Suprapubic skin (tissue), 4 donors: ENCODE measurements around the gene SLC10A6. TPM values are rescaled to one million over a fixed set of nuclear protein-coding genes. Genes with fewer than 3 reads are reported as not detected.
A peak's percentile ranks its signal among the peaks of the same experiment; 100 is the strongest.

ENCODE experiments used
- DNase-seq, 2 donors: peaks; one replicate each; pipeline ENCODE4 v3.0.0-alpha.2; 2019; ENCODE audit warnings: low spot score in 2 of 2
- H3K27ac ChIP-seq: fragments of 200-600 bp; sonication (generic); one replicate; pipeline ENCODE4 v1.5.1; 2019
- H3K27me3 ChIP-seq: fragments of 200-600 bp; sonication (generic); one replicate; pipeline ENCODE4 v1.5.1; 2019
- H3K36me3 ChIP-seq: fragments of 200-600 bp; sonication (generic); one replicate; pipeline ENCODE4 v1.5.1; 2019
- H3K4me1 ChIP-seq: fragments of 200-600 bp; sonication (generic); one replicate; pipeline ENCODE4 v1.5.1; 2019
- H3K4me3 ChIP-seq: fragments of 200-600 bp; sonication (generic); one replicate; pipeline ENCODE4 v1.5.1; 2019; ENCODE audit warnings: mild to moderate bottlenecking
- H3K9me3 ChIP-seq: fragments of 200-600 bp; sonication (generic); one replicate; pipeline ENCODE4 v1.5.1; 2019
- CTCF ChIP-seq, 2 donors: fragments of 200-600 bp in 1 of 2; fragments of 450-650 bp in 1 of 2; sonication (generic) in 1 of 2; IDR thresholded peaks; one replicate each; pipeline ENCODE4 v1.5.1; 2016 to 2019; ENCODE audit warnings: antibody characterized with exemption in 2 of 2, mild to moderate bottlenecking in 1 of 2, moderate library complexity in 1 of 2
- EP300 ChIP-seq: sonication (generic); formaldehyde crosslinking; IDR thresholded peaks from one replicate; pipeline ENCODE4 v1.6.1; 2017; ENCODE audit warnings: antibody characterized with exemption
- POLR2A ChIP-seq, 2 donors: fragments of 450-650 bp; IDR thresholded peaks; one replicate each; pipeline ENCODE4 v1.6.1; 2017; ENCODE audit warnings: antibody characterized with exemption in 2 of 2, mild to moderate bottlenecking in 2 of 2, moderate library complexity in 2 of 2
- POLR2AphosphoS5 ChIP-seq, 3 donors: sonication (generic); formaldehyde crosslinking; IDR thresholded peaks; one replicate each; pipeline ENCODE4 v1.6.1; 2017; ENCODE audit warnings: antibody characterized with exemption in 3 of 3
- WGBS: methylation state at CpG from one replicate; pipeline ENCODE4 v1.1.5; 2018; 5-methylcytosine and 5-hydroxymethylcytosine counted together
- total RNA-seq, 4 donors: library from RNA; depleted of rRNA; stranded (reverse); fragments of >200 nt; gene quantifications; one replicate each; pipeline ENCODE4 v1.1.0, GENCODE V29; 2016

The SLC10A6 gene
- total RNA-seq, 4 donors from 2014 or later: 60.7 to 113 (median 98.3) TPM

DNA sequence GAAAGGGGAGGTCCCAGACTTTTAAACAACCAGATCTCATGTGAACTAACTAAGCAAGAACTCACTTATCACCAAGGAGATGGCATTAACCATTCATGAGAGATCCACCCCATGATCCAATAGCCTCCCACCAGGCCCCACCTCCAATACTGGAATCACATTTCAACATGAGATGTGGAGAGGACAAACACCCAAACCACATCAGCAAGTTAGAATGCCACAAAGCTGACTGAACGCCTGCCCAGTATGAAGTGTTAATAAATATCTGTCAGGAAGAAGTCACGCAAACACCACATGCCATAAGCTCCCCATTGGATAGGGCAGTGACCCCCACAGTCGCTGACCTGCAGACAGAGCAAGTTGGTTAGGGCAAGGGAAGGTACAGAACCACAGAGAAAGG is 14.3 kb downstream of the SLC10A6 start:
- TF ChIP-seq CTCF (IDR thresholded peaks at IDR 0.05) (no peak), POLR2A (IDR thresholded peaks at IDR 0.05) (no peak), POLR2AphosphoS5 (IDR thresholded peaks at IDR 0.05) (no peak), EP300 (no peak)
- H3K27ac ChIP-seq: no peak overlapping the region
- no peaks in the 10 kb centered on the region for H3K9me3 ChIP-seq
- no peak overlapping the region for H3K4me3 ChIP-seq
- WGBS: 94% methylated on average over 3 of the region's 3 CpGs
- no peak for DNase-seq
- peaks cover 6% of the 10 kb centered on the region for H3K36me3 ChIP-seq
- H3K4me1 ChIP-seq: peaks cover 36% of the 10 kb centered on the region
- H3K27me3 ChIP-seq: no peaks in the 10 kb centered on the region

DNA sequence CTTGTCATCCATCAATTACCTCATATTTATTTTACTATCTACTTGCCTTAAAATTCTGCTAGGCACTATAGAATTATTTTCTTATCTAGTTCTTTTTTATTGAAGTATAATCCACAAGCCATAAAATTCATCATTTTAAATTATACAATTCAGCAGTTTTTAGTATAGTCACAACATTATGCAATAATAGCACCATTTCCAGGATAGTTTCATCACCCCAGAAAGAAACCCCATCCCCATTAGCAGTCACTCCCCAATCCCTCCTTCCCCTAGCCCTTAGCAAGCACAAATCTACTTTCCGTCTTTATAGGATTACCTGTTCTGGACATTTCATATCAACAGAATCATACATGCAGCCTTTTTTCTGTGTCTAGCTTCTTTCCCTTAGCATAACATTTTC is 15.6 kb downstream of the SLC10A6 start:
- no peaks in the 10 kb centered on the region for H3K27me3 ChIP-seq
- TF ChIP-seq EP300: no peak
- no peak for TF ChIP-seq POLR2AphosphoS5 (IDR thresholded peaks at IDR 0.05)
- TF ChIP-seq CTCF (IDR thresholded peaks at IDR 0.05): no peak
- TF ChIP-seq POLR2A (IDR thresholded peaks at IDR 0.05): no peak
- DNase-seq: no peak
- H3K36me3 ChIP-seq: peaks cover 8% of the 10 kb centered on the region
- no peaks in the 10 kb centered on the region for H3K9me3 ChIP-seq
- H3K27ac ChIP-seq: no peak overlapping the region
- peaks cover 36% of the 10 kb centered on the region for H3K4me1 ChIP-seq
- 95% methylated on average over 1 of the region's 1 CpG for WGBS
- H3K4me3 ChIP-seq: no peak overlapping the region

DNA sequence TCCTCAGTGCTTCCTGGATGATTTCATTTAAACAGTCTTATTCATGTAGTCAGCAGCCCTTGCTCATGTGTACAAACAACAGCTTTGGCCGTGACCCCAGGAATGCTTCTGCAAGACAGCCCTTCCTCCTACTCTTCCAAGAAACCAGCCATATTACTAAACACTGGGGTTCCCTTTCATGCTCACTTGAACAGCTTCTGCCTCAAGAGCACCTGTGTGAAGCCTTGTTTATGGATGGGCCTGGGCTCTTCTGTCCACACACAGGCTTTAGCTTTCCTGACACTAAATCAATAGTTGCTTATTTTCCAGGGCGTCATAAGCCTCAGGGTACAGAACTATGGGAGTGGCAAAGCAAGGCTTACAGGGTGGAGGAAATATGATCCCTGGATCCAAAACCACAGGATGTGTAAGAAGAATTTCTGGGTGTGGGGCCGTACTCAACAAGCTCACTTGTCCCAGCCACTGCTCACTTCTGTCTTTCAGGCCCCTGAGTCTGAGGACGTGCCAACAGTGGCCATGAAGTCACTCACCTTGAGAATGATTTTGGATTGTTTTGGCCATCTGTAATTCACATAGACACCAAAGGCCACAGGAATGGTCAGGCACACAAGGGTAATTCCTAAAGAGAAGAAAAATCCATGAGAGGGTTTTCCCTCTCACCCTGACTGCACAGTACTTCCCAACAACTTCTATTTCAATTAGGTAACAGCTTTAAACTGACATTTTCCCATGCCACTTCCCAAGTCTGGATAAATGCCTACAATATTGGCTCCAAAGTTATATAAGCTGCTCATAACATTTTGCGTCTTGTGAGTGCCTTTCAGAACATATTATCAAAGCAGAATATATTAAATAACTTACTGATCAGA is 17.7 kb downstream of the SLC10A6 start:
- Histone ChIP-seq H3K4me3 (no peak overlapping the region), H3K9me3 (no peaks in the 10 kb centered on the region), H3K27ac (peak overlapping the region; percentile 74), H3K4me1 (peaks cover 21% of the 10 kb centered on the region), H3K27me3 (no peaks in the 10 kb centered on the region), H3K36me3 (peaks cover 8% of the 10 kb centered on the region)
- no peak for DNase-seq
- WGBS: 43% methylated on average over 5 of the region's 5 CpGs
- no peak for TF ChIP-seq POLR2AphosphoS5 (IDR thresholded peaks at IDR 0.05)
- TF ChIP-seq CTCF (IDR thresholded peaks at IDR 0.05): no peak
- TF ChIP-seq EP300: no peak
- no peak for TF ChIP-seq POLR2A (IDR thresholded peaks at IDR 0.05)

- no peak for DNase-seq
- Histone ChIP-seq H3K9me3 (no peaks in the 10 kb centered on the region), H3K4me3 (no peak overlapping the region), H3K36me3 (peaks cover 27% of the 10 kb centered on the region), H3K27ac (no peak overlapping the region), H3K4me1 (peaks cover 1% of the 10 kb centered on the region), H3K27me3 (no peaks in the 10 kb centered on the region)
- 72% methylated on average over 3 of the region's 3 CpGs for WGBS
- TF ChIP-seq EP300 (no peak), POLR2AphosphoS5 (IDR thresholded peaks at IDR 0.05) (no peak), CTCF (IDR thresholded peaks at IDR 0.05) (no peak), POLR2A (IDR thresholded peaks at IDR 0.05) (no peak)
Observed at GRCh38 chr4:86825511-86825910, 23.7 kb downstream of the SLC10A6 start.

GRCh38 chr4:86822136-86822535 is 27.0 kb downstream of the SLC10A6 start:
- Histone ChIP-seq H3K27me3 (no peaks in the 10 kb centered on the region), H3K9me3 (no peaks in the 10 kb centered on the region), H3K27ac (no peak overlapping the region), H3K4me1 (peaks cover 9% of the 10 kb centered on the region), H3K36me3 (peaks cover 20% of the 10 kb centered on the region), H3K4me3 (no peak overlapping the region)
- WGBS: 90% methylated on average over 2 of the region's 2 CpGs
- TF ChIP-seq EP300: no peak
- no peak for TF ChIP-seq CTCF (IDR thresholded peaks at IDR 0.05)
- TF ChIP-seq POLR2A (IDR thresholded peaks at IDR 0.05): no peak
- TF ChIP-seq POLR2AphosphoS5 (IDR thresholded peaks at IDR 0.05): no peak
- DNase-seq: no peak
